Measurements from ENCODE around the gene SBF2.

Gene SBF2

GRCh38 chr11:9817191-9817590, 476.8 kb downstream of the SBF2 start:
- Mint-ChIP-seq H3K27ac (no peak overlapping the region), H3K27me3 (ENCODE audit: low read depth) (no peaks in the 10 kb centered on the region), H3K4me3 (no peak overlapping the region), H3K9me3 (no peaks in the 10 kb centered on the region), H3K36me3 (ENCODE audit: low read depth) (no peaks in the 10 kb centered on the region), H3K4me1 (ENCODE audit: low read depth) (no peaks in the 10 kb centered on the region)

- peaks cover 2% of the 10 kb centered on the region for H3K36me3 Mint-ChIP-seq (ENCODE audit: low read depth)
- H3K9me3 Mint-ChIP-seq: no peaks in the 10 kb centered on the region
- no peak overlapping the region for H3K4me3 Mint-ChIP-seq
- H3K4me1 Mint-ChIP-seq (ENCODE audit: low read depth): no peaks in the 10 kb centered on the region
- H3K27ac Mint-ChIP-seq: no peak overlapping the region
- no peaks in the 10 kb centered on the region for H3K27me3 Mint-ChIP-seq (ENCODE audit: low read depth)
Observed at GRCh38 chr11:9815486-9816136, 478.4 kb downstream of the SBF2 start.

- Mint-ChIP-seq H3K4me3 (no peak overlapping the region), H3K9me3 (no peaks in the 10 kb centered on the region), H3K4me1 (ENCODE audit: low read depth) (no peaks in the 10 kb centered on the region), H3K27ac (no peak overlapping the region), H3K36me3 (ENCODE audit: low read depth) (peaks cover 2% of the 10 kb centered on the region), H3K27me3 (ENCODE audit: low read depth) (no peaks in the 10 kb centered on the region)
Observed at GRCh38 chr11:9814108-9814507, 479.9 kb downstream of the SBF2 start.

- peaks cover 2% of the 10 kb centered on the region for H3K36me3 Mint-ChIP-seq (ENCODE audit: low read depth)
- no peaks in the 10 kb centered on the region for H3K27me3 Mint-ChIP-seq (ENCODE audit: low read depth)
- H3K4me1 Mint-ChIP-seq (ENCODE audit: low read depth): no peaks in the 10 kb centered on the region
- no peaks in the 10 kb centered on the region for H3K9me3 Mint-ChIP-seq
- H3K4me3 Mint-ChIP-seq: no peak overlapping the region
- no peak overlapping the region for H3K27ac Mint-ChIP-seq
Observed at GRCh38 chr11:9808943-9809342, 485.1 kb downstream of the SBF2 start.

- Mint-ChIP-seq H3K27ac (no peak overlapping the region), H3K9me3 (no peaks in the 10 kb centered on the region), H3K36me3 (ENCODE audit: low read depth) (peaks cover 2% of the 10 kb centered on the region), H3K27me3 (ENCODE audit: low read depth) (no peaks in the 10 kb centered on the region), H3K4me1 (ENCODE audit: low read depth) (no peaks in the 10 kb centered on the region), H3K4me3 (no peak overlapping the region)
Observed at GRCh38 chr11:9806946-9807687, 486.9 kb downstream of the SBF2 start.

- Mint-ChIP-seq H3K4me3 (no peak overlapping the region), H3K27ac (no peak overlapping the region), H3K9me3 (no peaks in the 10 kb centered on the region), H3K4me1 (ENCODE audit: low read depth) (no peaks in the 10 kb centered on the region), H3K36me3 (ENCODE audit: low read depth) (no peaks in the 10 kb centered on the region), H3K27me3 (ENCODE audit: low read depth) (no peaks in the 10 kb centered on the region)
Observed at GRCh38 chr11:9804419-9804902, 489.6 kb downstream of the SBF2 start.

- Mint-ChIP-seq H3K9me3 (no peaks in the 10 kb centered on the region), H3K4me3 (no peak overlapping the region), H3K4me1 (ENCODE audit: low read depth) (no peaks in the 10 kb centered on the region), H3K36me3 (ENCODE audit: low read depth) (no peaks in the 10 kb centered on the region), H3K27ac (no peak overlapping the region), H3K27me3 (ENCODE audit: low read depth) (no peaks in the 10 kb centered on the region)
Observed at GRCh38 chr11:9803685-9804418, 490.2 kb downstream of the SBF2 start.

GRCh38 chr11:9802291-9802861, 491.6 kb downstream of the SBF2 start:
- Mint-ChIP-seq H3K27ac (no peak overlapping the region), H3K4me3 (no peak overlapping the region), H3K4me1 (ENCODE audit: low read depth) (no peaks in the 10 kb centered on the region), H3K9me3 (no peaks in the 10 kb centered on the region), H3K36me3 (ENCODE audit: low read depth) (no peaks in the 10 kb centered on the region), H3K27me3 (ENCODE audit: low read depth) (no peaks in the 10 kb centered on the region)

GRCh38 chr11:9799886-9800285, 494.1 kb downstream of the SBF2 start:
- Mint-ChIP-seq H3K36me3 (ENCODE audit: low read depth) (no peaks in the 10 kb centered on the region), H3K27ac (no peak overlapping the region), H3K9me3 (no peaks in the 10 kb centered on the region), H3K4me1 (ENCODE audit: low read depth) (no peaks in the 10 kb centered on the region), H3K4me3 (no peak overlapping the region), H3K27me3 (ENCODE audit: low read depth) (no peaks in the 10 kb centered on the region)

- Mint-ChIP-seq H3K4me3 (no peak overlapping the region), H3K4me1 (ENCODE audit: low read depth) (no peaks in the 10 kb centered on the region), H3K27ac (no peak overlapping the region), H3K36me3 (ENCODE audit: low read depth) (no peaks in the 10 kb centered on the region), H3K27me3 (ENCODE audit: low read depth) (no peaks in the 10 kb centered on the region), H3K9me3 (no peaks in the 10 kb centered on the region)
Observed at GRCh38 chr11:9797300-9797699, 496.7 kb downstream of the SBF2 start.

- Mint-ChIP-seq H3K4me1 (ENCODE audit: low read depth) (no peaks in the 10 kb centered on the region), H3K9me3 (no peaks in the 10 kb centered on the region), H3K27ac (no peak overlapping the region), H3K27me3 (ENCODE audit: low read depth) (no peaks in the 10 kb centered on the region), H3K4me3 (no peak overlapping the region), H3K36me3 (ENCODE audit: low read depth) (peaks cover under 1% of the 10 kb centered on the region)
Observed at GRCh38 chr11:9796854-9797253, 497.2 kb downstream of the SBF2 start.

GRCh38 chr11:9796266-9796665, 497.8 kb downstream of the SBF2 start:
- no peaks in the 10 kb centered on the region for H3K4me1 Mint-ChIP-seq (ENCODE audit: low read depth)
- H3K4me3 Mint-ChIP-seq: no peak overlapping the region
- peaks cover 2% of the 10 kb centered on the region for H3K36me3 Mint-ChIP-seq (ENCODE audit: low read depth)
- no peaks in the 10 kb centered on the region for H3K27me3 Mint-ChIP-seq (ENCODE audit: low read depth)
- H3K9me3 Mint-ChIP-seq: no peaks in the 10 kb centered on the region
- no peak overlapping the region for H3K27ac Mint-ChIP-seq

- Mint-ChIP-seq H3K27ac (no peak overlapping the region), H3K27me3 (ENCODE audit: low read depth) (no peaks in the 10 kb centered on the region), H3K4me3 (no peak overlapping the region), H3K9me3 (no peaks in the 10 kb centered on the region), H3K36me3 (ENCODE audit: low read depth) (peaks cover 2% of the 10 kb centered on the region), H3K4me1 (ENCODE audit: low read depth) (peaks cover 3% of the 10 kb centered on the region)
Observed at GRCh38 chr11:9790703-9791102, 503.3 kb downstream of the SBF2 start.

- peaks cover 2% of the 10 kb centered on the region for H3K36me3 Mint-ChIP-seq (ENCODE audit: low read depth)
- H3K27ac Mint-ChIP-seq: no peak overlapping the region
- H3K4me3 Mint-ChIP-seq: no peak overlapping the region
- H3K4me1 Mint-ChIP-seq (ENCODE audit: low read depth): peaks cover 3% of the 10 kb centered on the region
- H3K9me3 Mint-ChIP-seq: no peaks in the 10 kb centered on the region
- H3K27me3 Mint-ChIP-seq (ENCODE audit: low read depth): no peaks in the 10 kb centered on the region
Observed at GRCh38 chr11:9789910-9790309, 504.1 kb downstream of the SBF2 start.

Measured in T-helper 1 cell treated with Interleukin-12 subunit alpha and Interleukin-12 subunit beta and Interleukin-4 antibody, amounts not matched to agents 30 μg/mL and 1 μg/mL, for 36 hours (primary cell).